Measurements from ENCODE around the gene NEK9. TPM values are rescaled to one million over a fixed set of nuclear protein-coding genes. Genes with fewer than 3 reads are reported as not detected.
A peak's percentile ranks its signal among the peaks of the same experiment; 100 is the strongest.

NEK9 gene
- total RNA-seq, 1 experiment from 2014 or later, result 103 TPM

GRCh38 chr14:75054421-75054820, 72.4 kb downstream of the NEK9 start:
- Histone ChIP-seq H3K9me3 (ENCODE audit: low read length) (no peaks in the 10 kb centered on the region), H3K4me1 (ENCODE audit: low read length) (peaks cover 21% of the 10 kb centered on the region), H3K27me3 (ENCODE audit: low read length) (no peaks in the 10 kb centered on the region), H3K4me2 (ENCODE audit: low read depth, low read length, poor library complexity, severe bottlenecking) (no peak overlapping the region), H3K9me2 (replicated peaks; ENCODE audit: insufficient read depth, low read length) (no peaks in the 10 kb centered on the region), H2AFZ (ENCODE audit: low read length) (no peak overlapping the region), H3K9ac (ENCODE audit: low read length) (no peak overlapping the region), H3K4me3 (ENCODE audit: low read length) (no peak overlapping the region), H3K27ac (ENCODE audit: low read length) (peak overlapping the region; percentile 16; the same call in 1 of the 2 replicates), H3K79me2 (ENCODE audit: low read length) (peaks cover 39% of the 10 kb centered on the region), H4K20me1 (ENCODE audit: insufficient read depth, low read depth, low read length) (no peaks in the 10 kb centered on the region), H3K36me3 (ENCODE audit: insufficient read depth, low read length) (peaks cover 6% of the 10 kb centered on the region)
- no peak for DNase-seq

GRCh38 chr14:75053396-75054291, 73.2 kb downstream of the NEK9 start:
- Histone ChIP-seq H2AFZ (ENCODE audit: low read length) (no peak overlapping the region), H3K27me3 (ENCODE audit: low read length) (no peaks in the 10 kb centered on the region), H3K4me2 (ENCODE audit: low read depth, low read length, poor library complexity, severe bottlenecking) (no peak overlapping the region), H3K36me3 (ENCODE audit: insufficient read depth, low read length) (peaks cover 14% of the 10 kb centered on the region), H3K9me2 (replicated peaks; ENCODE audit: insufficient read depth, low read length) (no peaks in the 10 kb centered on the region), H3K9me3 (ENCODE audit: low read length) (no peaks in the 10 kb centered on the region), H3K79me2 (ENCODE audit: low read length) (peaks cover 47% of the 10 kb centered on the region), H3K27ac (ENCODE audit: low read length) (peak overlapping the region; percentile 16; the same call in 1 of the 2 replicates), H3K4me1 (ENCODE audit: low read length) (peaks cover 25% of the 10 kb centered on the region), H3K4me3 (ENCODE audit: low read length) (no peak overlapping the region), H3K9ac (ENCODE audit: low read length) (no peak overlapping the region), H4K20me1 (ENCODE audit: insufficient read depth, low read depth, low read length) (no peaks in the 10 kb centered on the region)
- DNase-seq, result no peak

- peaks cover 25% of the 10 kb centered on the region for H3K4me1 ChIP-seq (ENCODE audit: low read length)
- H3K4me2 ChIP-seq (ENCODE audit: low read depth, low read length, poor library complexity, severe bottlenecking), result peak overlapping the region; percentile 69
- no peaks in the 10 kb centered on the region for H3K9me2 ChIP-seq (replicated peaks; ENCODE audit: insufficient read depth, low read length)
- H3K27me3 ChIP-seq (ENCODE audit: low read length), result no peaks in the 10 kb centered on the region
- peak overlapping the region; percentile 80 for H3K4me3 ChIP-seq (ENCODE audit: low read length)
- peak overlapping the region; percentile 84 for H3K9ac ChIP-seq (ENCODE audit: low read length)
- H3K9me3 ChIP-seq (ENCODE audit: low read length), result no peaks in the 10 kb centered on the region
- DNase-seq, result no peak
- peaks cover 59% of the 10 kb centered on the region for H3K79me2 ChIP-seq (ENCODE audit: low read length)
- H2AFZ ChIP-seq (ENCODE audit: low read length), result peak overlapping the region; percentile 9
- no peaks in the 10 kb centered on the region for H4K20me1 ChIP-seq (ENCODE audit: insufficient read depth, low read depth, low read length)
- H3K36me3 ChIP-seq (ENCODE audit: insufficient read depth, low read length), result peaks cover 25% of the 10 kb centered on the region
- H3K27ac ChIP-seq (ENCODE audit: low read length), result peak overlapping the region; percentile 70; the same call in 1 of the 2 replicates
Measured at GRCh38 chr14:75051556-75051899, 75.3 kb downstream of the NEK9 start.

GRCh38 chr14:75050852-75051555, 75.8 kb downstream of the NEK9 start, which contains the start of gene MLH3:
Gene MLH3 (minus strand): TSS chr14:75051467. CDS start chr14:75049655, 1,812 bp downstream.
- H3K79me2 ChIP-seq (ENCODE audit: low read length), result peaks cover 59% of the 10 kb centered on the region
- peak within 1 kb of the TSS; percentile 9 for H2AFZ ChIP-seq (ENCODE audit: low read length)
- peak within 1 kb of the TSS; percentile 70 for H3K27ac ChIP-seq (ENCODE audit: low read length)
- no peaks in the 10 kb centered on the region for H3K27me3 ChIP-seq (ENCODE audit: low read length)
- peak within 1 kb of the TSS; percentile 84 for H3K9ac ChIP-seq (ENCODE audit: low read length)
- peaks cover 29% of the 10 kb centered on the region for H3K36me3 ChIP-seq (ENCODE audit: insufficient read depth, low read length)
- peak within 1 kb of the TSS; percentile 80 for H3K4me3 ChIP-seq (ENCODE audit: low read length)
- H3K4me1 ChIP-seq (ENCODE audit: low read length), result peaks cover 25% of the 10 kb centered on the region
- H4K20me1 ChIP-seq (ENCODE audit: insufficient read depth, low read depth, low read length), result no peaks in the 10 kb centered on the region
- DNase-seq, result peak; percentile 97
- no peaks in the 10 kb centered on the region for H3K9me3 ChIP-seq (ENCODE audit: low read length)
- H3K9me2 ChIP-seq (replicated peaks; ENCODE audit: insufficient read depth, low read length), result no peaks in the 10 kb centered on the region
- peak within 1 kb of the TSS; percentile 69 for H3K4me2 ChIP-seq (ENCODE audit: low read depth, low read length, poor library complexity, severe bottlenecking)

GRCh38 chr14:75049731-75050201, 77.1 kb downstream of the NEK9 start:
- Histone ChIP-seq H3K4me2 (ENCODE audit: low read depth, low read length, poor library complexity, severe bottlenecking) (peak overlapping the region; percentile 69), H3K4me1 (ENCODE audit: low read length) (peaks cover 29% of the 10 kb centered on the region), H2AFZ (ENCODE audit: low read length) (no peak overlapping the region), H3K27me3 (ENCODE audit: low read length) (no peaks in the 10 kb centered on the region), H3K9ac (ENCODE audit: low read length) (peak overlapping the region; percentile 84; the same call in 1 of the 2 replicates), H4K20me1 (ENCODE audit: insufficient read depth, low read depth, low read length) (no peaks in the 10 kb centered on the region), H3K9me3 (ENCODE audit: low read length) (no peaks in the 10 kb centered on the region), H3K9me2 (replicated peaks; ENCODE audit: insufficient read depth, low read length) (no peaks in the 10 kb centered on the region), H3K36me3 (ENCODE audit: insufficient read depth, low read length) (peaks cover 30% of the 10 kb centered on the region), H3K27ac (ENCODE audit: low read length) (no peak overlapping the region), H3K4me3 (ENCODE audit: low read length) (peak overlapping the region; percentile 80), H3K79me2 (ENCODE audit: low read length) (peaks cover 66% of the 10 kb centered on the region)
- DNase-seq, result no peak

- no peaks in the 10 kb centered on the region for H3K9me3 ChIP-seq (ENCODE audit: low read length)
- no peak overlapping the region for H2AFZ ChIP-seq (ENCODE audit: low read length)
- H3K36me3 ChIP-seq (ENCODE audit: insufficient read depth, low read length), result peaks cover 36% of the 10 kb centered on the region
- no peak overlapping the region for H3K27ac ChIP-seq (ENCODE audit: low read length)
- DNase-seq, result no peak
- H3K27me3 ChIP-seq (ENCODE audit: low read length), result no peaks in the 10 kb centered on the region
- H4K20me1 ChIP-seq (ENCODE audit: insufficient read depth, low read depth, low read length), result 0 out of 2 replicates have a peak, but pooled peaks cover 5% of the 10 kb centered on the region
- no peak overlapping the region for H3K9ac ChIP-seq (ENCODE audit: low read length)
- no peaks in the 10 kb centered on the region for H3K9me2 ChIP-seq (replicated peaks; ENCODE audit: insufficient read depth, low read length)
- H3K4me2 ChIP-seq (ENCODE audit: low read depth, low read length, poor library complexity, severe bottlenecking), result peak overlapping the region; percentile 69
- peaks cover 32% of the 10 kb centered on the region for H3K4me1 ChIP-seq (ENCODE audit: low read length)
- peaks cover 72% of the 10 kb centered on the region for H3K79me2 ChIP-seq (ENCODE audit: low read length)
- H3K4me3 ChIP-seq (ENCODE audit: low read length), result no peak overlapping the region
Measured at GRCh38 chr14:75049136-75049535, 77.7 kb downstream of the NEK9 start.

GRCh38 chr14:75048101-75048500, 78.7 kb downstream of the NEK9 start:
- DNase-seq, result no peak
- Histone ChIP-seq H3K9me3 (ENCODE audit: low read length) (no peaks in the 10 kb centered on the region), H3K4me2 (ENCODE audit: low read depth, low read length, poor library complexity, severe bottlenecking) (no peak overlapping the region), H3K9me2 (replicated peaks; ENCODE audit: insufficient read depth, low read length) (no peaks in the 10 kb centered on the region), H2AFZ (ENCODE audit: low read length) (no peak overlapping the region), H4K20me1 (ENCODE audit: insufficient read depth, low read depth, low read length) (0 out of 2 replicates have a peak, but pooled peaks cover 5% of the 10 kb centered on the region), H3K4me1 (ENCODE audit: low read length) (peaks cover 32% of the 10 kb centered on the region), H3K36me3 (ENCODE audit: insufficient read depth, low read length) (peaks cover 43% of the 10 kb centered on the region), H3K79me2 (ENCODE audit: low read length) (peaks cover 80% of the 10 kb centered on the region), H3K27me3 (ENCODE audit: low read length) (no peaks in the 10 kb centered on the region), H3K9ac (ENCODE audit: low read length) (no peak overlapping the region), H3K27ac (ENCODE audit: low read length) (no peak overlapping the region), H3K4me3 (ENCODE audit: low read length) (no peak overlapping the region)

- no peak overlapping the region for H3K27ac ChIP-seq (ENCODE audit: low read length)
- H3K9ac ChIP-seq (ENCODE audit: low read length), result no peak overlapping the region
- no peak overlapping the region for H2AFZ ChIP-seq (ENCODE audit: low read length)
- peaks cover 32% of the 10 kb centered on the region for H3K4me1 ChIP-seq (ENCODE audit: low read length)
- H3K79me2 ChIP-seq (ENCODE audit: low read length), result peaks cover 85% of the 10 kb centered on the region
- 0 out of 2 replicates have a peak, but pooled peaks cover 5% of the 10 kb centered on the region for H4K20me1 ChIP-seq (ENCODE audit: insufficient read depth, low read depth, low read length)
- no peaks in the 10 kb centered on the region for H3K27me3 ChIP-seq (ENCODE audit: low read length)
- no peak for DNase-seq
- peaks cover 46% of the 10 kb centered on the region for H3K36me3 ChIP-seq (ENCODE audit: insufficient read depth, low read length)
- H3K9me2 ChIP-seq (replicated peaks; ENCODE audit: insufficient read depth, low read length), result no peaks in the 10 kb centered on the region
- H3K9me3 ChIP-seq (ENCODE audit: low read length), result no peaks in the 10 kb centered on the region
- H3K4me3 ChIP-seq (ENCODE audit: low read length), result no peak overlapping the region
- no peak overlapping the region for H3K4me2 ChIP-seq (ENCODE audit: low read depth, low read length, poor library complexity, severe bottlenecking)
Measured at GRCh38 chr14:75047506-75047905, 79.3 kb downstream of the NEK9 start.
